Retinal pigment epithelial cell (primary cell): ENCODE results near the gene GJA1.

Experiments used
- DNase-seq: peaks from one replicate; pipeline ENCODE4 v3.0.0-alpha.2; 2010; ENCODE audit warnings: low read depth
- H3K4me3 ChIP-seq: 2 replicates; pipeline ENCODE4 v1.5.1; 2011; ENCODE audit warnings: mild to moderate bottlenecking, low read length, control low read depth, moderate library complexity
- TF ChIP-seq, protein P1 (sequence below): conservative IDR thresholded peaks from 2 replicates; pipeline ENCODE4 v1.5.1; 2011; ENCODE audit warnings: low read depth, low read length, control low read depth, inconsistent platforms

GJA1 gene

GRCh38 chr6:121492536-121492935, 57.1 kb downstream of the GJA1 start:
- H3K4me3 ChIP-seq: no peak overlapping the region
- TF ChIP-seq, protein P1, sequence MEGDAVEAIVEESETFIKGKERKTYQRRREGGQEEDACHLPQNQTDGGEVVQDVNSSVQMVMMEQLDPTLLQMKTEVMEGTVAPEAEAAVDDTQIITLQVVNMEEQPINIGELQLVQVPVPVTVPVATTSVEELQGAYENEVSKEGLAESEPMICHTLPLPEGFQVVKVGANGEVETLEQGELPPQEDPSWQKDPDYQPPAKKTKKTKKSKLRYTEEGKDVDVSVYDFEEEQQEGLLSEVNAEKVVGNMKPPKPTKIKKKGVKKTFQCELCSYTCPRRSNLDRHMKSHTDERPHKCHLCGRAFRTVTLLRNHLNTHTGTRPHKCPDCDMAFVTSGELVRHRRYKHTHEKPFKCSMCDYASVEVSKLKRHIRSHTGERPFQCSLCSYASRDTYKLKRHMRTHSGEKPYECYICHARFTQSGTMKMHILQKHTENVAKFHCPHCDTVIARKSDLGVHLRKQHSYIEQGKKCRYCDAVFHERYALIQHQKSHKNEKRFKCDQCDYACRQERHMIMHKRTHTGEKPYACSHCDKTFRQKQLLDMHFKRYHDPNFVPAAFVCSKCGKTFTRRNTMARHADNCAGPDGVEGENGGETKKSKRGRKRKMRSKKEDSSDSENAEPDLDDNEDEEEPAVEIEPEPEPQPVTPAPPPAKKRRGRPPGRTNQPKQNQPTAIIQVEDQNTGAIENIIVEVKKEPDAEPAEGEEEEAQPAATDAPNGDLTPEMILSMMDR: no peak
- peak; percentile 41 for DNase-seq

- no peak for DNase-seq
- TF ChIP-seq, protein P1: no peak
- H3K4me3 ChIP-seq: no peak overlapping the region
These were observed 62.5 kb downstream of the GJA1 start for GRCh38 chr6:121497970-121498375.

DNA sequence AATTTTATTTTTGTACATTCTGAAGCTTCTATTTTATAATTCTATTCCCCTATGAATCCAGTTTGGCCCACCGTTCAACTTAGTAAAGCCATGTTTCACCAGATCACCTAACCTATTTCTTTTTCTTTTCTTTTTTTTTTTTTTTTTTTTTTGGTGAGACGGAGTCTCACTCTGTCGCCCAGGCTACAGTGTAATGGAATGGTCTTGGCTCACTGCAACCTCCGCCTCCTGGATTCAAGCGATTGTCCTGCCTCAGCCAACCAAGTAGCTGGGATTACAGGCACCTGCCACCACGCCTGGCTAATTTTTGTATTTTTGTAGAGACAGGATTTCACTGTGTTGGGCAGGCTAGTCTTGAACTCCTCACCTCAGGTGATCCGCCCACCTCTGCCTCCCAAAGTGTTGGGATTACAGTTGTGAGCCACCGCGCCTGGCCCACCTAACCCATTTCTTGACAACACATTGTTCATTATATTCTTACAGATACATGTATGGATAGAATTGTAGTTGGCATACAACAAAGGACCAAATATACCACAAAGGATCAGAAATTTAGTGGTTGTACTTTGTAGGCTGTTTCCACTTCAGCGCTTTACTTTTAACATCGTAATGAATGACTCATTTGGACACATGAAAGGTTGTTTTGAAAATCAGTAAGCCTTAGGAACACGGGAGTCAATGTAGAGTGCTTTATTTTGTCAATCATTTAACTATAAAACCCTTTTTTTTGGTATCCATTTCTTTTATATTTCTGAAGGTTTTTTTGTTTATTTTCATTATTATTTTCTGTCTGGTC, 63.2 kb downstream of the GJA1 start:
- TF ChIP-seq, protein P1: no peak
- peak; percentile 69 for DNase-seq
- H3K4me3 ChIP-seq: no peak overlapping the region
